SK-N-SH treated with all-trans-retinoic acid at 6 μM for 48 hours (cell line): Measurements from ENCODE around the gene TJP3.

Experiments used
- ATAC-seq: fragments of 200-7000 bp; cut with Tn5 transposase; 3 replicates; pipeline ENCODE4 v1.9.1; 2020; ENCODE audit warnings: mild to moderate bottlenecking, moderate library complexity
- ARNTL ChIP-seq: fragments of 450-650 bp; formaldehyde crosslinking; IDR thresholded peaks from 2 replicates; pipeline ENCODE4 v1.5.0; 2020; ENCODE audit warnings: low read depth, mild to moderate bottlenecking, moderate library complexity, borderline replicate concordance
- BACH2 ChIP-seq: fragments of 250-450 bp; sonication (Bioruptor Pico); IDR thresholded peaks from 2 replicates; pipeline ENCODE4 v1.9.0; 2021; ENCODE audit warnings: mild to moderate bottlenecking, borderline replicate concordance
- CSDC2 ChIP-seq: fragments of 250-450 bp; sonication (Bioruptor Pico); IDR thresholded peaks from 2 replicates; pipeline ENCODE4 v1.5.0; 2020; ENCODE audit warnings: mild to moderate bottlenecking, moderate library complexity
- ESRRG ChIP-seq: fragments of 250-450 bp; sonication (Bioruptor Pico); IDR thresholded peaks from 2 replicates; pipeline ENCODE4 v1.6.1; 2021; ENCODE audit warnings: mild to moderate bottlenecking
- GLIS3 ChIP-seq: fragments of 250-450 bp; sonication (Bioruptor Pico); IDR thresholded peaks from 2 replicates; pipeline ENCODE4 v1.5.0; 2020; ENCODE audit warnings: mild to moderate bottlenecking, moderate library complexity
- ISL1 ChIP-seq: fragments of 250-450 bp; sonication (Bioruptor Pico); IDR thresholded peaks from 2 replicates; pipeline ENCODE4 v2.1.2; 2022; ENCODE audit warnings: mild to moderate bottlenecking, moderate library complexity
- OSR1 ChIP-seq: fragments of 250-450 bp; sonication (Bioruptor Pico); IDR thresholded peaks from 2 replicates; pipeline ENCODE4 v1.8.0; 2022; ENCODE audit warnings: moderate library complexity, mild to moderate bottlenecking, inconsistent platforms
- PPARA ChIP-seq: fragments of 250-450 bp; sonication (Bioruptor Pico); IDR thresholded peaks from 2 replicates; pipeline ENCODE4 v1.5.0; 2020; ENCODE audit warnings: mild to moderate bottlenecking, borderline replicate concordance
- RARB ChIP-seq: fragments of 250-450 bp; sonication (Bioruptor Pico); IDR thresholded peaks from 2 replicates; pipeline ENCODE4 v1.8.0; 2021; ENCODE audit warnings: mild to moderate bottlenecking, moderate library complexity
- SNAI2 ChIP-seq: fragments of 250-450 bp; sonication (Bioruptor Pico); IDR thresholded peaks from 2 replicates; pipeline ENCODE4 v1.5.0; 2020; ENCODE audit warnings: mild to moderate bottlenecking, moderate library complexity
- TCF4 ChIP-seq: fragments of 250-450 bp; sonication (Bioruptor Pico); IDR thresholded peaks from 2 replicates; pipeline ENCODE4 v1.8.0; 2021; ENCODE audit warnings: mild to moderate bottlenecking, moderate library complexity, borderline replicate concordance
- TOX ChIP-seq: fragments of 250-450 bp; sonication (Bioruptor Pico); IDR thresholded peaks from 2 replicates; pipeline ENCODE4 v1.8.0; 2021; ENCODE audit warnings: mild to moderate bottlenecking, moderate library complexity, borderline replicate concordance
- ZC3H10 ChIP-seq: fragments of 250-450 bp; sonication (Bioruptor Pico); IDR thresholded peaks from 2 replicates; pipeline ENCODE4 v1.5.1; 2021; ENCODE audit warnings: mild to moderate bottlenecking, moderate library complexity
- ZFP3 ChIP-seq: fragments of 250-450 bp; sonication (Bioruptor Pico); IDR thresholded peaks from 2 replicates; pipeline ENCODE4 v1.5.0; 2020; ENCODE audit warnings: mild to moderate bottlenecking, moderate library complexity
- ZFP30 ChIP-seq: fragments of 450-650 bp; formaldehyde crosslinking; IDR thresholded peaks from 2 replicates; pipeline ENCODE4 v1.5.0; 2022; ENCODE audit warnings: mild to moderate bottlenecking, moderate library complexity
- ZNF70 ChIP-seq: fragments of 450-650 bp; formaldehyde crosslinking; IDR thresholded peaks from 2 replicates; pipeline ENCODE4 v1.5.0; 2020; ENCODE audit warnings: mild to moderate bottlenecking, moderate library complexity
- ZNF8 ChIP-seq: fragments of 450-650 bp; formaldehyde crosslinking; IDR thresholded peaks from 2 replicates; pipeline ENCODE4 v1.5.0; 2020; ENCODE audit warnings: mild to moderate bottlenecking, moderate library complexity
- TF ChIP-seq, protein P1 (sequence below): fragments of 250-450 bp; sonication (Bioruptor Pico); IDR thresholded peaks from 2 replicates; pipeline ENCODE4 v1.5.1; 2021; ENCODE audit warnings: mild to moderate bottlenecking, moderate library complexity
- TF ChIP-seq, protein P2 (sequence below): fragments of 250-450 bp; sonication (Bioruptor Pico); IDR thresholded peaks from 2 replicates; pipeline ENCODE4 v1.5.0; 2020; ENCODE audit warnings: mild to moderate bottlenecking, moderate library complexity
- TF ChIP-seq, protein P3 (sequence below): fragments of 250-450 bp; sonication (Bioruptor Pico); IDR thresholded peaks from 2 replicates; pipeline ENCODE4 v1.5.1; 2020; ENCODE audit warnings: low read depth, mild to moderate bottlenecking, moderate library complexity
- TF ChIP-seq, protein P4 (sequence below): fragments of 250-450 bp; sonication (Bioruptor Pico); IDR thresholded peaks from 2 replicates; pipeline ENCODE4 v1.8.0; 2020; ENCODE audit warnings: mild to moderate bottlenecking, moderate library complexity, borderline replicate concordance
- TF ChIP-seq, protein P5 (sequence below): fragments of 250-450 bp; sonication (Bioruptor Pico); IDR thresholded peaks from 2 replicates; pipeline ENCODE4 v1.8.0; 2021; ENCODE audit warnings: low read depth, mild to moderate bottlenecking, moderate library complexity, borderline replicate concordance

Gene TJP3

DNA sequence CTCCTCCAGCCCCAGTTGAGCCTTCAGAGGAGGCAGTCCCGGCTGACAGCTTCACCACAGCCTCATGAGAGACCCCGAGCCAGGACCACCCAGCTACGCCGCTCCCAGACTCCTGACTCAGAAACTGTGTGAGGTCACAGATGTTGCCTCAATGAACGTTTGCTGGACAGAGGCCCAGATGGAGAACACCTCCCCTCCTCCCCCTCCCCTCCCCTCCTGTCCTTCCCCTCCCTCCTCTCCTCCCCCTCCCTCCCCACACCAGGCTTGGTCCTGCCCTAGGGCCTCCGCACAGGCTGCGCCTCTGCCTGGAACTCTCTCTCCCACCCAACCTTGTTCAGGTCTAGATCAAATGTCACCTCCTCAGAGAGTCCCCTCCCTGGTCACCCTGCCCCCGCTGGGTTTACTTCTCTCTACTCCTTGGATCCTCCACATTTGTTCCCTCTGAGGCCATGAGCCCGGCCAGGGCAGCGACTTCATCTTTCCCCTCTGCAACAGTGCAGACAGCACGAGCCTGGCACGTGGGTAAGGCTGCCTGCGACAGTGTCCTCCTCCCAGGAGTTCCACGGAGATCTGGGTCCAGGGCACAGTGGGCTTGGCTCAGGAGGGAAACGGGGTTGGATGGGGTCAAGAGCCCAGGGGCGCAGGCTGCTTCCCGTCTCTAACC, 25.3 kb upstream of the TJP3 start:
- no peak for TF ChIP-seq PPARA (CRISPR knock-in tag)
- TF ChIP-seq BACH2 (CRISPR knock-in tag), result no peak
- TF ChIP-seq, all 23 proteins: peak for 0

DNA sequence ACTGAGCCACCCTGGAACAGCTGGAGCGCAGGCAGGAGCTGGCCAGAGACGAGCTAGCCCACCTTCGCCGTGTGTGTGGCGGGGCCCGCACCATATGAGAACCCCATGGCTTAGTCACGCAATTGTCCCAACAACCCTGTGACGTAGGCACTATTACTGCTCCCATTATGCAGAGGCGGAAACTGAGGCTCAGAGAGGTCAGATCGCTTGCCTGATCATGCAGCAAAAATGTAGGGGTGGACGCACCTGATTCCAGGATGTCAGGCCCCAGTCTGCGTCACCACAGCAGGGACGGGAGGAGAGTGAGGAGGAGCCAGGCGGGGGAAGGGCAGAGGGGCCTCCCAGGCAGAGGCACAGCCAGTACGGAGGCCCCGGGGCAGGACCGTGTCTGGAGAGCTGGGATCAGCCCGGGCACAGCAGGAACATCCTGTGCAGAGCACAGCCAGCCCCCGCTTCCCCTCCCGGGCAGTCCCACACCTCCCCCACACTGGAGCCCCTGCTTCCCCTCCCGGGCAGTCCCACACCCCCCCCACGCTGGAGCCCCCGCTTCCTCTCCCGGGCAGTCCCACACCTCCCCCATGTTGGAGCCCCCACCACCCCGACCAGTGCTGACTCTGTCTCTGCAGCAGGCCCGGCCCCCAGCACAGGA, 24.7 kb upstream of the TJP3 start:
- TF ChIP-seq, protein P1, sequence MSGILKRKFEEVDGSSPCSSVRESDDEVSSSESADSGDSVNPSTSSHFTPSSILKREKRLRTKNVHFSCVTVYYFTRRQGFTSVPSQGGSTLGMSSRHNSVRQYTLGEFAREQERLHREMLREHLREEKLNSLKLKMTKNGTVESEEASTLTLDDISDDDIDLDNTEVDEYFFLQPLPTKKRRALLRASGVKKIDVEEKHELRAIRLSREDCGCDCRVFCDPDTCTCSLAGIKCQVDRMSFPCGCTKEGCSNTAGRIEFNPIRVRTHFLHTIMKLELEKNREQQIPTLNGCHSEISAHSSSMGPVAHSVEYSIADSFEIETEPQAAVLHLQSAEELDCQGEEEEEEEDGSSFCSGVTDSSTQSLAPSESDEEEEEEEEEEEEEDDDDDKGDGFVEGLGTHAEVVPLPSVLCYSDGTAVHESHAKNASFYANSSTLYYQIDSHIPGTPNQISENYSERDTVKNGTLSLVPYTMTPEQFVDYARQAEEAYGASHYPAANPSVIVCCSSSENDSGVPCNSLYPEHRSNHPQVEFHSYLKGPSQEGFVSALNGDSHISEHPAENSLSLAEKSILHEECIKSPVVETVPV, result no peak
- no peak for TF ChIP-seq ISL1 (CRISPR knock-in tag)
- no peak for TF ChIP-seq ZFP30 (CRISPR knock-in tag)
- TF ChIP-seq, protein P2, sequence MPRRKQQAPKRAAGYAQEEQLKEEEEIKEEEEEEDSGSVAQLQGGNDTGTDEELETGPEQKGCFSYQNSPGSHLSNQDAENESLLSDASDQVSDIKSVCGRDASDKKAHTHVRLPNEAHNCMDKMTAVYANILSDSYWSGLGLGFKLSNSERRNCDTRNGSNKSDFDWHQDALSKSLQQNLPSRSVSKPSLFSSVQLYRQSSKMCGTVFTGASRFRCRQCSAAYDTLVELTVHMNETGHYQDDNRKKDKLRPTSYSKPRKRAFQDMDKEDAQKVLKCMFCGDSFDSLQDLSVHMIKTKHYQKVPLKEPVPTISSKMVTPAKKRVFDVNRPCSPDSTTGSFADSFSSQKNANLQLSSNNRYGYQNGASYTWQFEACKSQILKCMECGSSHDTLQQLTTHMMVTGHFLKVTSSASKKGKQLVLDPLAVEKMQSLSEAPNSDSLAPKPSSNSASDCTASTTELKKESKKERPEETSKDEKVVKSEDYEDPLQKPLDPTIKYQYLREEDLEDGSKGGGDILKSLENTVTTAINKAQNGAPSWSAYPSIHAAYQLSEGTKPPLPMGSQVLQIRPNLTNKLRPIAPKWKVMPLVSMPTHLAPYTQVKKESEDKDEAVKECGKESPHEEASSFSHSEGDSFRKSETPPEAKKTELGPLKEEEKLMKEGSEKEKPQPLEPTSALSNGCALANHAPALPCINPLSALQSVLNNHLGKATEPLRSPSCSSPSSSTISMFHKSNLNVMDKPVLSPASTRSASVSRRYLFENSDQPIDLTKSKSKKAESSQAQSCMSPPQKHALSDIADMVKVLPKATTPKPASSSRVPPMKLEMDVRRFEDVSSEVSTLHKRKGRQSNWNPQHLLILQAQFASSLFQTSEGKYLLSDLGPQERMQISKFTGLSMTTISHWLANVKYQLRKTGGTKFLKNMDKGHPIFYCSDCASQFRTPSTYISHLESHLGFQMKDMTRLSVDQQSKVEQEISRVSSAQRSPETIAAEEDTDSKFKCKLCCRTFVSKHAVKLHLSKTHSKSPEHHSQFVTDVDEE, result no peak
- TF ChIP-seq TCF4 (CRISPR knock-in tag), result no peak
- TF ChIP-seq ZNF70 (CRISPR knock-in tag), result no peak
- TF ChIP-seq, protein P3, sequence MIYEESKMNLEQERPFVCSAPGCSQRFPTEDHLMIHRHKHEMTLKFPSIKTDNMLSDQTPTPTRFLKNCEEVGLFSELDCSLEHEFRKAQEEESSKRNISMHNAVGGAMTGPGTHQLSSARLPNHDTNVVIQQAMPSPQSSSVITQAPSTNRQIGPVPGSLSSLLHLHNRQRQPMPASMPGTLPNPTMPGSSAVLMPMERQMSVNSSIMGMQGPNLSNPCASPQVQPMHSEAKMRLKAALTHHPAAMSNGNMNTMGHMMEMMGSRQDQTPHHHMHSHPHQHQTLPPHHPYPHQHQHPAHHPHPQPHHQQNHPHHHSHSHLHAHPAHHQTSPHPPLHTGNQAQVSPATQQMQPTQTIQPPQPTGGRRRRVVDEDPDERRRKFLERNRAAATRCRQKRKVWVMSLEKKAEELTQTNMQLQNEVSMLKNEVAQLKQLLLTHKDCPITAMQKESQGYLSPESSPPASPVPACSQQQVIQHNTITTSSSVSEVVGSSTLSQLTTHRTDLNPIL, result no peak
- no peak for TF ChIP-seq ZC3H10 (CRISPR knock-in tag)
- TF ChIP-seq PPARA (CRISPR knock-in tag), result no peak
- TF ChIP-seq, protein P4, sequence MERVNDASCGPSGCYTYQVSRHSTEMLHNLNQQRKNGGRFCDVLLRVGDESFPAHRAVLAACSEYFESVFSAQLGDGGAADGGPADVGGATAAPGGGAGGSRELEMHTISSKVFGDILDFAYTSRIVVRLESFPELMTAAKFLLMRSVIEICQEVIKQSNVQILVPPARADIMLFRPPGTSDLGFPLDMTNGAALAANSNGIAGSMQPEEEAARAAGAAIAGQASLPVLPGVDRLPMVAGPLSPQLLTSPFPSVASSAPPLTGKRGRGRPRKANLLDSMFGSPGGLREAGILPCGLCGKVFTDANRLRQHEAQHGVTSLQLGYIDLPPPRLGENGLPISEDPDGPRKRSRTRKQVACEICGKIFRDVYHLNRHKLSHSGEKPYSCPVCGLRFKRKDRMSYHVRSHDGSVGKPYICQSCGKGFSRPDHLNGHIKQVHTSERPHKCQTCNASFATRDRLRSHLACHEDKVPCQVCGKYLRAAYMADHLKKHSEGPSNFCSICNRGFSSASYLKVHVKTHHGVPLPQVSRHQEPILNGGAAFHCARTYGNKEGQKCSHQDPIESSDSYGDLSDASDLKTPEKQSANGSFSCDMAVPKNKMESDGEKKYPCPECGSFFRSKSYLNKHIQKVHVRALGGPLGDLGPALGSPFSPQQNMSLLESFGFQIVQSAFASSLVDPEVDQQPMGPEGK (CRISPR knock-in tag), result no peak
- TF ChIP-seq ZNF8 (CRISPR knock-in tag), result no peak
- TF ChIP-seq RARB (CRISPR knock-in tag), result no peak
- TF ChIP-seq ZFP3, result no peak
- no peak for TF ChIP-seq TOX (CRISPR knock-in tag)
- no peak for TF ChIP-seq CSDC2 (CRISPR knock-in tag)
- TF ChIP-seq ARNTL (CRISPR knock-in tag), result no peak
- TF ChIP-seq, protein P5, sequence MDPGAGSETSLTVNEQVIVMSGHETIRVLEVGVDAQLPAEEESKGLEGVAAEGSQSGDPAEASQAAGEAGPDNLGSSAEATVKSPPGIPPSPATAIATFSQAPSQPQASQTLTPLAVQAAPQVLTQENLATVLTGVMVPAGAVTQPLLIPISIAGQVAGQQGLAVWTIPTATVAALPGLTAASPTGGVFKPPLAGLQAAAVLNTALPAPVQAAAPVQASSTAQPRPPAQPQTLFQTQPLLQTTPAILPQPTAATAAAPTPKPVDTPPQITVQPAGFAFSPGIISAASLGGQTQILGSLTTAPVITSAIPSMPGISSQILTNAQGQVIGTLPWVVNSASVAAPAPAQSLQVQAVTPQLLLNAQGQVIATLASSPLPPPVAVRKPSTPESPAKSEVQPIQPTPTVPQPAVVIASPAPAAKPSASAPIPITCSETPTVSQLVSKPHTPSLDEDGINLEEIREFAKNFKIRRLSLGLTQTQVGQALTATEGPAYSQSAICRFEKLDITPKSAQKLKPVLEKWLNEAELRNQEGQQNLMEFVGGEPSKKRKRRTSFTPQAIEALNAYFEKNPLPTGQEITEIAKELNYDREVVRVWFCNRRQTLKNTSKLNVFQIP, result no peak
- TF ChIP-seq ESRRG, result no peak
- no peak for ATAC-seq

More for the DNA sequence above, 25.3 kb upstream of the TJP3 start:
- ATAC-seq, result no peak

DNA sequence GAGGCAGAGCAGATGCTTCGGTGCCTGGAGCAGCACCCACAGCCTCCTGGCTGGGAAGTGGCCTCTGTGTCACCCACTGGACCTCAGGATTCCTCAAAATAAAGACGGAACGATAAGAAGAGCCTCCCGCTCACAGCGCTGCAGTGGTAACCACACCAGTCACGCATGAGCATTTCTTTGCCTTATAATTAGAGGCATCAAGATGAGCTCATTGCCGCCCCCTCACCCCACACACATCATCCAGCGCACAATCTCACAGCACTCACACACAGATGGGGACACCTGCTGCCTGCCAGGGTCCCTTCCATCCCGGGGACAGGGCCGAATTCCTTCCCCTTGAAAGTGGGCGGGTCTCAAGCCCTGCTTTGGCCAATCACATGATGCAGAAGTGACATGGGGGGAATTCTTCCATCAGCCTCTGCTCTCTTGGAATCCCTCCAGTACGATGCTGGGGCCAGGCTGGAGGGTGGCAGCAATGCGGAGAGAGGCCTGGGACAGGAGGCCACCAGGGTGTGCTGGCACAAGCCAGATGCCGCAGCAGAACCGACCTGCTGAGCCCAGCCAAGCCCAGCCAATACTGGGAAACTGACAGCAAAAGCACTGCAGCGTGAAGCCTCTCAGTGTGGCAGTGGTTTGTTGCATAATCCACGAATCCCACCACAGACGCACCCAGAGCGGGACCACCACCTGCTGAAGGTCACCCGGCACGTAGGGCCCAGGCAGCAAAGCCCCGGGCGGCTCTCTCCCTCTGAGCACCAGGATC, 23.9 kb upstream of the TJP3 start:
- ATAC-seq, result no peak
- TF ChIP-seq ESRRG (no peak), TOX (CRISPR knock-in tag) (no peak), CSDC2 (CRISPR knock-in tag) (no peak), PPARA (CRISPR knock-in tag) (no peak), ZFP3 (no peak), OSR1 (CRISPR knock-in tag) (no peak), TCF4 (CRISPR knock-in tag) (no peak), GLIS3 (CRISPR knock-in tag) (no peak), ZNF70 (CRISPR knock-in tag) (no peak), ISL1 (CRISPR knock-in tag) (no peak), ZNF8 (CRISPR knock-in tag) (no peak), ARNTL (CRISPR knock-in tag) (no peak), SNAI2 (CRISPR knock-in tag) (no peak), ZFP30 (CRISPR knock-in tag) (no peak)
- TF ChIP-seq, protein P1, result no peak
